Gastroesophageal sphincter (tissue), 3 donors: ENCODE data around the gene TBC1D9.

Experiments used
- EP300 ChIP-seq: sonication (generic); formaldehyde crosslinking; IDR thresholded peaks from one replicate; pipeline ENCODE4 v1.6.1; 2017; ENCODE audit warnings: antibody characterized with exemption, mild to moderate bottlenecking
- POLR2A ChIP-seq, 2 donors: fragments of 450-650 bp; IDR thresholded peaks; one replicate each; pipeline ENCODE4 v1.6.1; 2017; ENCODE audit warnings: antibody characterized with exemption in 2 of 2, mild to moderate bottlenecking in 2 of 2, moderate library complexity in 1 of 2
- POLR2AphosphoS5 ChIP-seq: sonication (generic); formaldehyde crosslinking; IDR thresholded peaks from one replicate; pipeline ENCODE4 v1.6.1; 2017; ENCODE audit warnings: antibody characterized with exemption
- TF ChIP-seq, protein P1 (sequence below), 4 experiments: fragments of 200-600 bp in 2 of 4; fragments of 450-650 bp in 2 of 4; sonication (generic) in 1 of 4; IDR thresholded peaks; one replicate each; pipeline ENCODE4 v1.5.1; 2017 to 2019; ENCODE audit warnings: antibody characterized with exemption in 4 of 4, mild to moderate bottlenecking in 2 of 4, moderate library complexity in 2 of 4

DNA sequence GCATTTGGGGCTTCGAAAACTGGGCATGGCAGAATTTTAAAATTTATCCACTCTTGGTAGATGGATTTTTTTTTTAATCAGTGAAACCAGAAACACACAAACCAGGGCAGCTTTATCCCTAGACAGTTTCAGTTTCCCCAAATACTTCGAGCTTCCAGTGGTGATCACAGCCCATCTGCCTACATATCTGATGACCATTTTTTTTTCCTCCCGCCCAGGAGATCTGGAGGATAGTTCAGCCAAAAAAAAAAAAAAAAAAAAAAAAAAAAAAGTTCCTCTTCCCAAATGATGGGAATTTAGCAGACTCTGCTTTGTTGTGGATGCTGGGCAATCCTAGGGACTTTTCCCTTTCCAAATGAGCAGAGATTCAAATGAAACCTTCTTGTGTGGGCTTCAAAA lies 1.0 kb upstream of the TBC1D9 start:
- TF ChIP-seq EP300 (no peak), POLR2A (IDR thresholded peaks at IDR 0.05) (no peak), POLR2AphosphoS5 (no peak)
- TF ChIP-seq, protein P1, sequence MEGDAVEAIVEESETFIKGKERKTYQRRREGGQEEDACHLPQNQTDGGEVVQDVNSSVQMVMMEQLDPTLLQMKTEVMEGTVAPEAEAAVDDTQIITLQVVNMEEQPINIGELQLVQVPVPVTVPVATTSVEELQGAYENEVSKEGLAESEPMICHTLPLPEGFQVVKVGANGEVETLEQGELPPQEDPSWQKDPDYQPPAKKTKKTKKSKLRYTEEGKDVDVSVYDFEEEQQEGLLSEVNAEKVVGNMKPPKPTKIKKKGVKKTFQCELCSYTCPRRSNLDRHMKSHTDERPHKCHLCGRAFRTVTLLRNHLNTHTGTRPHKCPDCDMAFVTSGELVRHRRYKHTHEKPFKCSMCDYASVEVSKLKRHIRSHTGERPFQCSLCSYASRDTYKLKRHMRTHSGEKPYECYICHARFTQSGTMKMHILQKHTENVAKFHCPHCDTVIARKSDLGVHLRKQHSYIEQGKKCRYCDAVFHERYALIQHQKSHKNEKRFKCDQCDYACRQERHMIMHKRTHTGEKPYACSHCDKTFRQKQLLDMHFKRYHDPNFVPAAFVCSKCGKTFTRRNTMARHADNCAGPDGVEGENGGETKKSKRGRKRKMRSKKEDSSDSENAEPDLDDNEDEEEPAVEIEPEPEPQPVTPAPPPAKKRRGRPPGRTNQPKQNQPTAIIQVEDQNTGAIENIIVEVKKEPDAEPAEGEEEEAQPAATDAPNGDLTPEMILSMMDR (IDR thresholded peaks at IDR 0.05), result no peak
